ENCODE measurements around the gene TBCD.

GRCh38 chr17:82933911-82934310, 182.0 kb downstream of the TBCD start:
- TF ChIP-seq POLR2A (IDR thresholded peaks at IDR 0.05; ENCODE audit: extremely low read depth, insufficient read length) (no peak), CTCF (IDR thresholded peaks at IDR 0.05; ENCODE audit: low read depth, low read length) (no peak), MAX (IDR thresholded peaks at IDR 0.05; ENCODE audit: low read depth, low read length) (no peak)

All from NB4 (cell line).